GM19397 (cell line): ENCODE data around the gene HOXA10.

Experiments used
- ATAC-seq: cut with Tn5 transposase; IDR thresholded peaks from one replicate; pipeline ENCODE4 v1.9.1; 2021; ENCODE audit warnings: mild to moderate bottlenecking, moderate library complexity; ENCODE audit not compliant: unreplicated experiment

The HOXA10 gene

GRCh38 chr7:27146491-27147198, 27.5 kb downstream of the HOXA10 start:
- ATAC-seq = no peak

GRCh38 chr7:27145914-27146412, 28.2 kb downstream of the HOXA10 start:
- no peak for ATAC-seq

- ATAC-seq = no peak
These were observed 28.8 kb downstream of the HOXA10 start for GRCh38 chr7:27145165-27145913.

GRCh38 chr7:27144781-27145164, 29.3 kb downstream of the HOXA10 start:
- ATAC-seq = no peak

GRCh38 chr7:27143950-27144780, 30.0 kb downstream of the HOXA10 start:
- ATAC-seq = no peak

- no peak for ATAC-seq
These were observed 30.8 kb downstream of the HOXA10 start, which contains the start of gene HOXA5 for GRCh38 chr7:27143023-27143949. Gene HOXA5, minus strand, starts transcription at chr7:27143681. Its CDS starts 74 bp downstream, at chr7:27143607.

GRCh38 chr7:27142580-27143022, 31.5 kb downstream of the HOXA10 start:
- no peak for ATAC-seq

- ATAC-seq = no peak
These were observed 32.1 kb downstream of the HOXA10 start for GRCh38 chr7:27141923-27142579.

GRCh38 chr7:27141137-27141922, 32.8 kb downstream of the HOXA10 start:
- no peak for ATAC-seq

GRCh38 chr7:27140126-27140857, 33.8 kb downstream of the HOXA10 start:
- no peak for ATAC-seq

- ATAC-seq = no peak
These were observed 34.6 kb downstream of the HOXA10 start for GRCh38 chr7:27139334-27140125.

- no peak for ATAC-seq
These were observed 35.2 kb downstream of the HOXA10 start for GRCh38 chr7:27138985-27139333.

GRCh38 chr7:27138472-27138871, 35.6 kb downstream of the HOXA10 start:
- no peak for ATAC-seq

- ATAC-seq = no peak
These were observed 36.3 kb downstream of the HOXA10 start for GRCh38 chr7:27137640-27138315.

- ATAC-seq = no peak
These were observed 39.7 kb downstream of the HOXA10 start for GRCh38 chr7:27134392-27134791.

GRCh38 chr7:27133409-27134231, 40.5 kb downstream of the HOXA10 start:
- no peak for ATAC-seq
